Right atrium auricular region (tissue), 2 donors: Measurements from ENCODE around the gene SHISAL2A. TPM values are rescaled to one million over a fixed set of nuclear protein-coding genes. Genes with fewer than 3 reads are reported as not detected.

ENCODE experiments used
- DNase-seq: peaks from one replicate; pipeline ENCODE4 v3.0.0-alpha.2; 2019; ENCODE audit warnings: low spot score
- H3K27ac ChIP-seq, 2 donors: fragments of 200-600 bp; sonication (generic); 1 replicate in 1 of 2; 2 replicates in 1 of 2; pipeline ENCODE4 v1.5.1; 2016 to 2019
- H3K27me3 ChIP-seq, 2 donors: fragments of 200-600 bp; sonication (generic); one replicate each; pipeline versions ENCODE4 v1.5.1 to v1.6.0; 2017 to 2019
- H3K36me3 ChIP-seq: fragments of 200-600 bp; sonication (generic); one replicate; pipeline ENCODE4 v1.5.1; 2016
- H3K4me1 ChIP-seq, 2 donors: fragments of 200-600 bp; sonication (generic); one replicate each; pipeline versions ENCODE4 v1.5.1 to v1.6.0; 2017 to 2019
- H3K4me3 ChIP-seq, 2 donors: fragments of 200-600 bp; sonication (generic); 1 replicate in 1 of 2; 2 replicates in 1 of 2; pipeline ENCODE4 v1.5.1; 2017 to 2019; ENCODE audit warnings: mild to moderate bottlenecking in 1 of 2, moderate library complexity in 1 of 2
- H3K9me3 ChIP-seq, 2 donors: fragments of 200-600 bp; sonication (generic); one replicate each; pipeline ENCODE4 v1.5.1; 2019
- CTCF ChIP-seq, 2 donors: fragments of 200-600 bp; sonication (generic); IDR thresholded peaks; one replicate each; pipeline ENCODE4 v1.5.1; 2019; ENCODE audit warnings: antibody characterized with exemption in 2 of 2
- total RNA-seq, 2 donors: library from RNA; depleted of rRNA; stranded (reverse); fragments of >200 nt; gene quantifications; one replicate each; pipeline ENCODE4 v1.1.0, GENCODE V29; 2016

Gene SHISAL2A
- total RNA-seq, 2 donors from 2014 or later: not detected

GRCh38 chr1:52662645-52663313 lies 29.8 kb downstream of the SHISAL2A start:
- no peaks in the 10 kb centered on the region for H3K4me1 ChIP-seq
- no peak for TF ChIP-seq CTCF (IDR thresholded peaks at IDR 0.05)
- no peaks in the 10 kb centered on the region for H3K27me3 ChIP-seq
- H3K4me3 ChIP-seq: no peak overlapping the region
- H3K36me3 ChIP-seq: no peaks in the 10 kb centered on the region
- no peak for DNase-seq
- no peaks in the 10 kb centered on the region for H3K9me3 ChIP-seq
- no peak overlapping the region for H3K27ac ChIP-seq

- DNase-seq: no peak
- Histone ChIP-seq H3K27ac (no peak overlapping the region), H3K9me3 (no peaks in the 10 kb centered on the region), H3K4me3 (no peak overlapping the region), H3K36me3 (no peaks in the 10 kb centered on the region), H3K4me1 (no peaks in the 10 kb centered on the region), H3K27me3 (no peaks in the 10 kb centered on the region)
- no peak for TF ChIP-seq CTCF (IDR thresholded peaks at IDR 0.05)
Observed at GRCh38 chr1:52663716-52664115, 30.7 kb downstream of the SHISAL2A start.

- Histone ChIP-seq H3K9me3 (no peaks in the 10 kb centered on the region), H3K36me3 (no peaks in the 10 kb centered on the region), H3K4me1 (no peaks in the 10 kb centered on the region), H3K27me3 (no peaks in the 10 kb centered on the region), H3K27ac (no peak overlapping the region), H3K4me3 (no peak overlapping the region)
- no peak for DNase-seq
- TF ChIP-seq CTCF (IDR thresholded peaks at IDR 0.05): no peak
Observed at GRCh38 chr1:52665006-52665941, 32.3 kb downstream of the SHISAL2A start.

- DNase-seq: no peak
- H3K9me3 ChIP-seq: no peaks in the 10 kb centered on the region
- TF ChIP-seq CTCF (IDR thresholded peaks at IDR 0.05): no peak
Observed at GRCh38 chr1:52667290-52667689, 34.3 kb downstream of the SHISAL2A start.

GRCh38 chr1:52667984-52668383 lies 35.0 kb downstream of the SHISAL2A start:
- no peak for TF ChIP-seq CTCF (IDR thresholded peaks at IDR 0.05)
- H3K27ac ChIP-seq: no peak overlapping the region
- DNase-seq: no peak
- no peak overlapping the region for H3K4me3 ChIP-seq
- H3K36me3 ChIP-seq: no peaks in the 10 kb centered on the region
- H3K4me1 ChIP-seq: no peaks in the 10 kb centered on the region
- H3K9me3 ChIP-seq: no peaks in the 10 kb centered on the region
- no peaks in the 10 kb centered on the region for H3K27me3 ChIP-seq

More at GRCh38 chr1:52667290-52667689, 34.3 kb downstream of the SHISAL2A start:
- Histone ChIP-seq H3K27me3 (no peaks in the 10 kb centered on the region), H3K27ac (no peak overlapping the region), H3K4me3 (no peak overlapping the region), H3K4me1 (no peaks in the 10 kb centered on the region), H3K36me3 (no peaks in the 10 kb centered on the region)
